A549 (cell line): ENCODE measurements around the gene PRSS22. TPM values are rescaled to one million over a fixed set of nuclear protein-coding genes. Genes with fewer than 3 reads are reported as not detected.

Source experiments
- ATAC-seq, 2 experiments: fragments of 200-7000 bp in 1 of 2; fragments of >200 bp in 1 of 2; cut with Nextera tagmentation in 1 of 2; cut with Tn5 transposase in 1 of 2; 3 replicates each; pipeline versions ENCODE4 v1.8.0 to v1.9.1; 2018 to 2020; ENCODE audit warnings: mild to moderate bottlenecking in 1 of 2, moderate library complexity in 1 of 2
- CTCF ChIA-PET: fragments of 300-600 bp; sonication (Branson Sonifier 250); formaldehyde crosslinking; extraction: SDS; loops from one replicate; lab custom pipeline; 2021; ENCODE audit warnings: antibody characterized with exemption, inconsistent platforms; lab: Yijun Ruan, JAX
- POLR2A ChIA-PET: fragments of 350-600 bp; formaldehyde crosslinking; extraction: SDS; loops from one replicate; lab custom pipeline; 2021; ENCODE audit warnings: antibody characterized with exemption, inconsistent platforms; lab: Yijun Ruan, JAX
- DNase-seq, 2 experiments: peaks; one replicate each; pipeline versions ENCODE4 v3.0.0 to v3.0.0-alpha.2; 2011 to 2016; ENCODE audit warnings: low read depth in 1 of 2, low spot score in 1 of 2
- FAIRE-seq: peaks from 2 replicates; lab custom pipeline; 2011; peaks lifted over from hg19 to GRCh38; lab: Jason Lieb, UNC
- H3K27ac ChIP-seq, 2 experiments: fragments of >200 bp; sonication (Bioruptor Twin); formaldehyde crosslinking; 3 replicates each; pipeline ENCODE4 v1.5.1; 2016 to 2017
- H3K4me1 ChIP-seq: fragments of >200 bp; sonication (Bioruptor Twin); formaldehyde crosslinking; 3 replicates; pipeline ENCODE4 v1.6.1; 2016
- H3K4me2 ChIP-seq: fragments of >200 bp; sonication (Bioruptor Twin); formaldehyde crosslinking; 3 replicates; pipeline ENCODE4 v1.6.1; 2016
- H3K4me3 ChIP-seq: fragments of >200 bp; sonication (Bioruptor Twin); formaldehyde crosslinking; 3 replicates; pipeline ENCODE4 v1.5.1; 2016
- H3K9me3 ChIP-seq: fragments of >200 bp; sonication (Bioruptor Twin); formaldehyde crosslinking; 3 replicates; pipeline ENCODE4 v1.6.1; 2016
- BHLHE40 ChIP-seq: IDR thresholded peaks from 2 replicates; pipeline ENCODE4 v1.6.1; 2012; ENCODE audit warnings: low read depth, low read length, inconsistent platforms
- CBX2 ChIP-seq: fragments of 200-600 bp; sonication (generic); IDR thresholded peaks from 2 replicates; pipeline ENCODE4 v1.6.1; 2016; ENCODE audit warnings: low read depth, mild to moderate bottlenecking, borderline replicate concordance
- CEBPB ChIP-seq, 2 experiments: fragments of >200 bp in 1 of 2; sonication (Bioruptor Twin) in 1 of 2; formaldehyde crosslinking in 1 of 2; IDR thresholded peaks; 2 replicates each; pipeline ENCODE4 v1.6.1; 2012 to 2016
- EHF ChIP-seq: fragments of 250-450 bp; sonication (Bioruptor Pico); IDR thresholded peaks from 2 replicates; pipeline ENCODE4 v1.5.0; 2020; ENCODE audit warnings: mild to moderate bottlenecking
- ELK1 ChIP-seq: fragments of 150-350 bp; IDR thresholded peaks from 2 replicates; pipeline ENCODE4 v1.6.1; 2014; ENCODE audit warnings: low read depth, mild to moderate bottlenecking, low read length
- ESRRA ChIP-seq: fragments of 150-350 bp; IDR thresholded peaks from 2 replicates; pipeline ENCODE4 v1.6.1; 2014; ENCODE audit warnings: mild to moderate bottlenecking, low read length, borderline replicate concordance
- FOSB ChIP-seq: fragments of 250-450 bp; sonication (Bioruptor Pico); IDR thresholded peaks from 2 replicates; pipeline ENCODE4 v1.5.0; 2020; ENCODE audit warnings: mild to moderate bottlenecking, moderate library complexity
- HOXA7 ChIP-seq: fragments of 250-450 bp; sonication (Bioruptor Pico); IDR thresholded peaks from 2 replicates; pipeline ENCODE4 v1.5.0; 2020; ENCODE audit warnings: mild to moderate bottlenecking, moderate library complexity
- HOXB13 ChIP-seq: fragments of 250-450 bp; sonication (Bioruptor Pico); IDR thresholded peaks from 2 replicates; pipeline ENCODE4 v1.5.0; 2020; ENCODE audit warnings: low read depth, mild to moderate bottlenecking, moderate library complexity
- HOXB5 ChIP-seq: fragments of 250-450 bp; sonication (Bioruptor Pico); IDR thresholded peaks from 2 replicates; pipeline ENCODE4 v1.5.0; 2020; ENCODE audit warnings: mild to moderate bottlenecking, moderate library complexity
- JUN ChIP-seq, 2 experiments: fragments of >200 bp; sonication (Bioruptor Twin); formaldehyde crosslinking; IDR thresholded peaks; 2 replicates in 1 of 2; 3 replicates in 1 of 2; pipeline ENCODE4 v1.6.1; 2016 to 2017
- KDM1A ChIP-seq: fragments of 200-600 bp; sonication (generic); IDR thresholded peaks from 2 replicates; pipeline ENCODE4 v1.6.1; 2016; ENCODE audit warnings: low read depth, mild to moderate bottlenecking
- KDM5A ChIP-seq: fragments of 200-600 bp; sonication (generic); IDR thresholded peaks from 2 replicates; pipeline ENCODE4 v1.6.1; 2016; ENCODE audit warnings: antibody characterized with exemption, mild to moderate bottlenecking
- MAFK ChIP-seq: fragments of 450-650 bp; IDR thresholded peaks from 2 replicates; pipeline ENCODE4 v1.6.1; 2014; ENCODE audit not compliant: partially characterized antibody
- NFE2L2 ChIP-seq: fragments of 150-350 bp; conservative IDR thresholded peaks from 2 replicates; pipeline ENCODE4 v1.6.1; 2014; ENCODE audit warnings: low read length
- PHF8 ChIP-seq: fragments of 200-600 bp; sonication (generic); IDR thresholded peaks from 2 replicates; pipeline ENCODE4 v1.6.1; 2016; ENCODE audit warnings: low read depth, mild to moderate bottlenecking, antibody characterized with exemption, moderate library complexity, borderline replicate concordance
- POLR2A ChIP-seq: IDR thresholded peaks from 2 replicates; pipeline ENCODE4 v1.6.1; 2012; ENCODE audit warnings: mild to moderate bottlenecking, low read length
- POLR2AphosphoS2 ChIP-seq: conservative IDR thresholded peaks from 2 replicates; pipeline ENCODE4 v1.6.1; 2012; ENCODE audit warnings: low read length, improper control_type of control experiment, inconsistent platforms
- RARB ChIP-seq: fragments of 250-450 bp; sonication (Bioruptor Pico); IDR thresholded peaks from 2 replicates; pipeline ENCODE4 v1.8.0; 2021; ENCODE audit warnings: mild to moderate bottlenecking, moderate library complexity
- RCOR1 ChIP-seq: fragments of 150-350 bp; IDR thresholded peaks from 2 replicates; pipeline ENCODE4 v1.6.1; 2014; ENCODE audit warnings: antibody characterized with exemption, low read length, low read depth
- RFX5 ChIP-seq: fragments of 450-650 bp; IDR thresholded peaks from 2 replicates; pipeline ENCODE4 v1.7.1; 2014; ENCODE audit warnings: antibody characterized with exemption, mild to moderate bottlenecking, moderate library complexity
- RNF2 ChIP-seq: fragments of 200-600 bp; sonication (generic); IDR thresholded peaks from 2 replicates; pipeline ENCODE4 v1.6.1; 2016; ENCODE audit warnings: low read depth, mild to moderate bottlenecking, antibody characterized with exemption, moderate library complexity, borderline replicate concordance
- SREBF2 ChIP-seq: fragments of 450-650 bp; IDR thresholded peaks from 2 replicates; pipeline ENCODE4 v1.6.1; 2014; ENCODE audit warnings: mild to moderate bottlenecking, moderate library complexity
- ZFP36 ChIP-seq: fragments of 450-650 bp; IDR thresholded peaks from 2 replicates; pipeline ENCODE4 v1.6.1; 2014; ENCODE audit warnings: borderline replicate concordance; ENCODE audit not compliant: partially characterized antibody
- ZNF302 ChIP-seq: fragments of 250-450 bp; sonication (Bioruptor Pico); IDR thresholded peaks from 2 replicates; pipeline ENCODE4 v1.9.0; 2021; ENCODE audit warnings: inconsistent platforms, mild to moderate bottlenecking, moderate library complexity
- ZSCAN20 ChIP-seq: fragments of 250-450 bp; sonication (Bioruptor Pico); IDR thresholded peaks from 2 replicates; pipeline ENCODE4 v1.8.0; 2022; ENCODE audit warnings: mild to moderate bottlenecking, moderate library complexity
- WGBS: methylation state at CpG from one replicate; pipeline ENCODE4 v1.1.6; 2017; ENCODE audit errors: missing lambda C conversion rate; 5-methylcytosine and 5-hydroxymethylcytosine counted together
- polyA plus RNA-seq, 4 experiments: library from polyadenylated mRNA; depleted of rRNA in 3 of 4; stranded (reverse); fragments of >200 nt; fragmentation: RNase III in 1 of 4; extraction: RNeasy Plus Mini Kit Qiagen cat#74134 plus additional on column Dnase treatment in 1 of 4; gene quantifications; 2 replicates in 3 of 4; 3 replicates in 1 of 4; pipeline ENCODE4 v1.2.3, GENCODE V29; 2011 to 2017
- TF ChIP-seq, protein P1 (sequence below): IDR thresholded peaks from 2 replicates; pipeline ENCODE4 v1.6.1; 2012
- TF ChIP-seq, protein P2 (sequence below): fragments of 450-650 bp; IDR thresholded peaks from 2 replicates; pipeline ENCODE4 v1.6.1; 2014; ENCODE audit warnings: antibody characterized with exemption
- TF ChIP-seq, protein P3 (sequence below): IDR thresholded peaks from 2 replicates; pipeline ENCODE4 v1.6.1; 2012
- TF ChIP-seq, protein P4 (sequence below): fragments of >200 bp; sonication (Bioruptor Twin); formaldehyde crosslinking; IDR thresholded peaks from 2 replicates; pipeline ENCODE4 v1.6.1; 2016
- TF ChIP-seq, protein P5 (sequence below): fragments of 250-450 bp; sonication (Bioruptor Pico); IDR thresholded peaks from 2 replicates; pipeline ENCODE4 v1.5.0; 2021; ENCODE audit warnings: mild to moderate bottlenecking, moderate library complexity, borderline replicate concordance
- TF ChIP-seq, protein P6 (sequence below): fragments of >200 bp; sonication (Bioruptor Twin); formaldehyde crosslinking; IDR thresholded peaks from 3 replicates; pipeline ENCODE4 v1.5.1; 2016
- TF ChIP-seq, protein P7 (sequence below): IDR thresholded peaks from 2 replicates; pipeline ENCODE4 v1.6.1; 2012; ENCODE audit warnings: low read depth, borderline replicate concordance

Gene PRSS22
- polyA plus RNA-seq, 2 of the 4 experiments (the other 2 are of a cell fraction): 0.10 TPM; not detected in 1

GRCh38 chr16:2904100-2904921, 46.3 kb upstream of the PRSS22 start:
- Histone ChIP-seq H3K4me3 (peak overlapping the region; percentile 80), H3K9me3 (no peaks in the 10 kb centered on the region), H3K4me2 (peak overlapping the region; percentile 91), H3K27ac (peak overlapping the region; percentile 93 to 98), H3K4me1 (peaks cover 15% of the 10 kb centered on the region)
- peak; percentile 92 to 93 for DNase-seq
- CTCF ChIA-PET: interaction anchor here (0.8 to 2.0 kb wide), 6 partner anchors 15 to 65 kb away, joined by 3 to 8 read pairs (median 4); partner anchors contain the start of gene FLYWCH2
- no peak for FAIRE-seq
- ATAC-seq: peak; percentile 73 to 77
- POLR2A ChIA-PET: no interaction called here
- WGBS: 2% methylated on average over 53 of the region's 62 CpGs
- no peak for TF ChIP-seq ESRRA
- TF ChIP-seq, protein P1, sequence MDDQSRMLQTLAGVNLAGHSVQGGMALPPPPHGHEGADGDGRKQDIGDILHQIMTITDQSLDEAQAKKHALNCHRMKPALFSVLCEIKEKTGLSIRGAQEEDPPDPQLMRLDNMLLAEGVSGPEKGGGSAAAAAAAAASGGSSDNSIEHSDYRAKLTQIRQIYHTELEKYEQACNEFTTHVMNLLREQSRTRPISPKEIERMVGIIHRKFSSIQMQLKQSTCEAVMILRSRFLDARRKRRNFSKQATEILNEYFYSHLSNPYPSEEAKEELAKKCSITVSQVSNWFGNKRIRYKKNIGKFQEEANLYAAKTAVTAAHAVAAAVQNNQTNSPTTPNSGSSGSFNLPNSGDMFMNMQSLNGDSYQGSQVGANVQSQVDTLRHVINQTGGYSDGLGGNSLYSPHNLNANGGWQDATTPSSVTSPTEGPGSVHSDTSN: no peak; the same call in 1 of the 2 replicates
- TF ChIP-seq, protein P2, sequence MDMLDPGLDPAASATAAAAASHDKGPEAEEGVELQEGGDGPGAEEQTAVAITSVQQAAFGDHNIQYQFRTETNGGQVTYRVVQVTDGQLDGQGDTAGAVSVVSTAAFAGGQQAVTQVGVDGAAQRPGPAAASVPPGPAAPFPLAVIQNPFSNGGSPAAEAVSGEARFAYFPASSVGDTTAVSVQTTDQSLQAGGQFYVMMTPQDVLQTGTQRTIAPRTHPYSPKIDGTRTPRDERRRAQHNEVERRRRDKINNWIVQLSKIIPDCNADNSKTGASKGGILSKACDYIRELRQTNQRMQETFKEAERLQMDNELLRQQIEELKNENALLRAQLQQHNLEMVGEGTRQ: no peak
- no peak for TF ChIP-seq ZSCAN20 (CRISPR knock-in tag)
- no peak for TF ChIP-seq RNF2
- no peak for TF ChIP-seq FOSB (CRISPR knock-in tag)
- TF ChIP-seq RARB: no peak
- TF ChIP-seq, protein P3, sequence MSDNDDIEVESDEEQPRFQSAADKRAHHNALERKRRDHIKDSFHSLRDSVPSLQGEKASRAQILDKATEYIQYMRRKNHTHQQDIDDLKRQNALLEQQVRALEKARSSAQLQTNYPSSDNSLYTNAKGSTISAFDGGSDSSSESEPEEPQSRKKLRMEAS: peak; percentile 77
- peak; percentile 36 for TF ChIP-seq POLR2A
- TF ChIP-seq, protein P4, sequence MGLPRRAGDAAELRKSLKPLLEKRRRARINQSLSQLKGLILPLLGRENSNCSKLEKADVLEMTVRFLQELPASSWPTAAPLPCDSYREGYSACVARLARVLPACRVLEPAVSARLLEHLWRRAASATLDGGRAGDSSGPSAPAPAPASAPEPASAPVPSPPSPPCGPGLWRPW: no peak
- no peak for TF ChIP-seq ZNF302 (CRISPR knock-in tag)
- TF ChIP-seq CBX2: no peak
- TF ChIP-seq KDM5A: no peak
- no peak for TF ChIP-seq KDM1A
- TF ChIP-seq MAFK: no peak
- TF ChIP-seq RFX5: no peak
- TF ChIP-seq SREBF2: no peak
- TF ChIP-seq, protein P5, sequence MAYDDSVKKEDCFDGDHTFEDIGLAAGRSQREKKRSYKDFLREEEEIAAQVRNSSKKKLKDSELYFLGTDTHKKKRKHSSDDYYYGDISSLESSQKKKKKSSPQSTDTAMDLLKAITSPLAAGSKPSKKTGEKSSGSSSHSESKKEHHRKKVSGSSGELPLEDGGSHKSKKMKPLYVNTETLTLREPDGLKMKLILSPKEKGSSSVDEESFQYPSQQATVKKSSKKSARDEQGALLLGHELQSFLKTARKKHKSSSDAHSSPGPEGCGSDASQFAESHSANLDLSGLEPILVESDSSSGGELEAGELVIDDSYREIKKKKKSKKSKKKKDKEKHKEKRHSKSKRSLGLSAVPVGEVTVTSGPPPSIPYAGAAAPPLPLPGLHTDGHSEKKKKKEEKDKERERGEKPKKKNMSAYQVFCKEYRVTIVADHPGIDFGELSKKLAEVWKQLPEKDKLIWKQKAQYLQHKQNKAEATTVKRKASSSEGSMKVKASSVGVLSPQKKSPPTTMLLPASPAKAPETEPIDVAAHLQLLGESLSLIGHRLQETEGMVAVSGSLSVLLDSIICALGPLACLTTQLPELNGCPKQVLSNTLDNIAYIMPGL (CRISPR knock-in tag): no peak
- TF ChIP-seq BHLHE40: no peak
- TF ChIP-seq HOXB13 (CRISPR knock-in tag): no peak
- TF ChIP-seq, protein P6, sequence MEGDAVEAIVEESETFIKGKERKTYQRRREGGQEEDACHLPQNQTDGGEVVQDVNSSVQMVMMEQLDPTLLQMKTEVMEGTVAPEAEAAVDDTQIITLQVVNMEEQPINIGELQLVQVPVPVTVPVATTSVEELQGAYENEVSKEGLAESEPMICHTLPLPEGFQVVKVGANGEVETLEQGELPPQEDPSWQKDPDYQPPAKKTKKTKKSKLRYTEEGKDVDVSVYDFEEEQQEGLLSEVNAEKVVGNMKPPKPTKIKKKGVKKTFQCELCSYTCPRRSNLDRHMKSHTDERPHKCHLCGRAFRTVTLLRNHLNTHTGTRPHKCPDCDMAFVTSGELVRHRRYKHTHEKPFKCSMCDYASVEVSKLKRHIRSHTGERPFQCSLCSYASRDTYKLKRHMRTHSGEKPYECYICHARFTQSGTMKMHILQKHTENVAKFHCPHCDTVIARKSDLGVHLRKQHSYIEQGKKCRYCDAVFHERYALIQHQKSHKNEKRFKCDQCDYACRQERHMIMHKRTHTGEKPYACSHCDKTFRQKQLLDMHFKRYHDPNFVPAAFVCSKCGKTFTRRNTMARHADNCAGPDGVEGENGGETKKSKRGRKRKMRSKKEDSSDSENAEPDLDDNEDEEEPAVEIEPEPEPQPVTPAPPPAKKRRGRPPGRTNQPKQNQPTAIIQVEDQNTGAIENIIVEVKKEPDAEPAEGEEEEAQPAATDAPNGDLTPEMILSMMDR: peak; percentile 80
- no peak for TF ChIP-seq RCOR1
- TF ChIP-seq NFE2L2: no peak
- no peak for TF ChIP-seq HOXA7 (CRISPR knock-in tag)
- no peak for TF ChIP-seq ZFP36
- no peak for TF ChIP-seq EHF (CRISPR knock-in tag)
- TF ChIP-seq, protein P7, sequence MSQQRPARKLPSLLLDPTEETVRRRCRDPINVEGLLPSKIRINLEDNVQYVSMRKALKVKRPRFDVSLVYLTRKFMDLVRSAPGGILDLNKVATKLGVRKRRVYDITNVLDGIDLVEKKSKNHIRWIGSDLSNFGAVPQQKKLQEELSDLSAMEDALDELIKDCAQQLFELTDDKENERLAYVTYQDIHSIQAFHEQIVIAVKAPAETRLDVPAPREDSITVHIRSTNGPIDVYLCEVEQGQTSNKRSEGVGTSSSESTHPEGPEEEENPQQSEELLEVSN: no peak
- no peak for TF ChIP-seq HOXB5
- TF ChIP-seq POLR2AphosphoS2: no peak
- TF ChIP-seq ELK1: no peak
- peak in 1 of 2 experiments; percentile 73; a peak in 3 of 5 replicates for TF ChIP-seq JUN (IDR thresholded peaks at IDR 0.05)
- TF ChIP-seq CEBPB (IDR thresholded peaks at IDR 0.05): no peak
- no peak; the same call in 1 of the 2 replicates for TF ChIP-seq PHF8
